ENCODE measurements around the gene SNAP47.
A peak's percentile ranks its signal among the peaks of the same experiment; 100 is the strongest.

Gene SNAP47

GRCh38 chr1:227732586-227733308 is 2.5 kb upstream of the SNAP47 start:
- no peak overlapping the region for H3K4me3 ChIP-seq (replicated peaks in 1 of 2; ENCODE audit: low read depth in 2 of 2, low read length in 2 of 2)
- no peak for DNase-seq (ENCODE audit: low read depth in 2 of 2)
- no peak for TF ChIP-seq CTCF (IDR thresholded peaks at IDR 0.05; ENCODE audit: low read depth, low read length)

GRCh38 chr1:227733309-227733705 is 1.9 kb upstream of the SNAP47 start:
- no peak for DNase-seq (ENCODE audit: low read depth in 2 of 2)
- no peak for TF ChIP-seq CTCF (IDR thresholded peaks at IDR 0.05; ENCODE audit: low read depth, low read length)
- no peak overlapping the region for H3K4me3 ChIP-seq (replicated peaks in 1 of 2; ENCODE audit: low read depth in 2 of 2, low read length in 2 of 2)

- TF ChIP-seq CTCF (IDR thresholded peaks at IDR 0.05; ENCODE audit: low read depth, low read length): no peak
- DNase-seq (ENCODE audit: low read depth in 2 of 2): no peak
- H3K4me3 ChIP-seq (replicated peaks in 1 of 2; ENCODE audit: low read depth in 2 of 2, low read length in 2 of 2): peak overlapping the region; percentile 83 to 92
Observed at GRCh38 chr1:227733751-227734545, 1.3 kb upstream of the SNAP47 start.

- DNase-seq (ENCODE audit: low read depth in 2 of 2): no peak
- TF ChIP-seq CTCF (IDR thresholded peaks at IDR 0.05; ENCODE audit: low read depth, low read length): no peak
- H3K4me3 ChIP-seq (replicated peaks in 1 of 2; ENCODE audit: low read depth in 2 of 2, low read length in 2 of 2): peak overlapping the region; percentile 83 to 92
Observed at GRCh38 chr1:227734546-227734855, 734 bp upstream of the SNAP47 start.

GRCh38 chr1:227735539-227736285 is 477 bp downstream of the SNAP47 start:
- no peak for DNase-seq (ENCODE audit: low read depth in 2 of 2)
- TF ChIP-seq CTCF (IDR thresholded peaks at IDR 0.05; ENCODE audit: low read depth, low read length): no peak
- peak overlapping the region; percentile 92 to 97 for H3K4me3 ChIP-seq (replicated peaks in 1 of 2; ENCODE audit: low read depth in 2 of 2, low read length in 2 of 2)

- DNase-seq (ENCODE audit: low read depth in 2 of 2): no peak
- H3K4me3 ChIP-seq (replicated peaks in 1 of 2; ENCODE audit: low read depth in 2 of 2, low read length in 2 of 2): no peak overlapping the region
- no peak for TF ChIP-seq CTCF (IDR thresholded peaks at IDR 0.05; ENCODE audit: low read depth, low read length)
Observed at GRCh38 chr1:227736814-227737432, 1.7 kb downstream of the SNAP47 start.
